ENCODE results near the gene SYNE1.

- TF ChIP-seq CTCF (IDR thresholded peaks at IDR 0.05): no peak
- no peak for TF ChIP-seq CREB1 (CRISPR knock-in tag; IDR thresholded peaks at IDR 0.05)
- no peak for TF ChIP-seq NR2C2 (CRISPR knock-in tag; IDR thresholded peaks at IDR 0.05)
- no peak for TF ChIP-seq NR3C1 (CRISPR knock-in tag; conservative IDR thresholded peaks at IDR 0.05; ENCODE audit: low read depth)
- TF ChIP-seq E2F4 (CRISPR knock-in tag; IDR thresholded peaks at IDR 0.05; ENCODE audit: borderline replicate concordance, low read depth): no peak
- no peak for TF ChIP-seq IRF1 (CRISPR knock-in tag; IDR thresholded peaks at IDR 0.05)
- no peak for TF ChIP-seq ZNF532 (CRISPR knock-in tag; IDR thresholded peaks at IDR 0.05; ENCODE audit: borderline replicate concordance)
These were observed 364.7 kb downstream of the SYNE1 start for GRCh38 chr6:152272486-152272885.

Measured in WTC11 (cell line).